ENCODE data around the gene SH3RF3. TPM values are rescaled to one million over a fixed set of nuclear protein-coding genes. Genes with fewer than 3 reads are reported as not detected.

The SH3RF3 gene
- total and polyA plus RNA-seq, 10 of the 15 experiments (the other 5 are each of a cell fraction or from before 2014, with no cell fraction given), result 0.08 to 8.8 (median 2.3) TPM

DNA sequence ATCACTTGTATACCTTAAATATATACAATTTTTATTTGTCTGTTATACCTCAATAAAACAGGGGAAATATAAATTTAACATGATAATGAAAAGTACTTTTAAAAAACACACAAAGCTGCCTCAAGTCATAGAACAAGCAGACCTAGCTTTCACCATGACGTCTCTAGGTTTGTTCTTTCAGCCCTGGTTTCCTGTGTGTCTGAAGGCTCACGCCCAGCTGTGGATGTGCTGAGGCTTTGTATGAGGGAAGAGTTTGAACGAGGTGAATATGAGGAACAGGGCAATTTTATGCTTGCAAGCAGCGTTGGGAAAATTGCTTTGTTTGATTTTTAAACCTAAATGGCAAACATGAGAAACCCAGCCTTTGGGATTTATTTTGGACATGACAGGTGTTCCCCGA is 15.3 kb downstream of the SH3RF3 start:
- Histone ChIP-seq H3K4me1 (ENCODE audit: control insufficient read depth, insufficient read depth, low read length) (peaks cover 34% of the 10 kb centered on the region), H3K4me3 (no peak overlapping the region), H4K20me1 (ENCODE audit: control insufficient read depth, insufficient read depth) (no peaks in the 10 kb centered on the region), H2AFZ (ENCODE audit: control insufficient read depth, low read depth, low read length) (no peak overlapping the region), H3K9me3 (replicated peaks; ENCODE audit: control insufficient read depth, insufficient read depth, low read length) (no peaks in the 10 kb centered on the region), H3K79me2 (ENCODE audit: control insufficient read depth, insufficient read depth, low read length) (peaks cover 3% of the 10 kb centered on the region), H3K4me2 (ENCODE audit: control insufficient read depth, insufficient read depth) (peak overlapping the region; percentile 61; the same call in 1 of the 2 replicates), H3K27ac (ENCODE audit: control insufficient read depth, insufficient read depth) (no peak overlapping the region), H3K36me3 (ENCODE audit: control insufficient read depth in 2 of 2, insufficient read depth in 2 of 2, low read length in 1 of 2) (peaks cover 0 to 1% of the 10 kb centered on the region in 2 experiments; a peak in 1 of 4 replicates), H3K9ac (ENCODE audit: control insufficient read depth, insufficient read depth, low read length) (no peak overlapping the region), H3K27me3 (replicated peaks in 1 of 2; ENCODE audit: control insufficient read depth in 2 of 2, insufficient read depth in 2 of 2, low read length in 1 of 2) (peaks cover 0 to 3% of the 10 kb centered on the region in 2 experiments; a peak in 2 of 4 replicates)
- ATAC-seq (peak; percentile 72), FAIRE-seq (peak; percentile 78), DNase-seq (ENCODE audit: low read depth, low spot score) (no peak)
- CTCF ChIA-PET, result interaction anchor here (0.5 to 1.6 kb wide), 7 partner anchors 10 to 366 kb away, joined by 3 to 5 read pairs (median 3); no protein-coding TSS in a partner anchor
- SMC1A ChIA-PET (ENCODE audit: uncharacterized antibody, unreplicated experiment), result interaction anchor here (0.9 to 2.4 kb wide), 4 partner anchors 9 to 366 kb away, joined by 3 to 12 read pairs (median 4); no protein-coding TSS in a partner anchor
- in situ Hi-C loops (cut with MboI), result no loop called here
- RAD21 ChIA-PET (ENCODE audit: unreplicated experiment), result interaction anchor here (1.1 to 1.8 kb wide), 2 partner anchors 73 to 370 kb away, joined by 4 to 5 read pairs; no protein-coding TSS in a partner anchor
- TF ChIP-seq BCL11A (IDR thresholded peaks at IDR 0.05; ENCODE audit: low read depth, low read length), result no peak
- TF ChIP-seq SPI1 (IDR thresholded peaks at IDR 0.05; ENCODE audit: borderline replicate concordance, insufficient read depth, low read depth, low read length), result peak; percentile 32; the same call in 1 of the 2 replicates
- intact Hi-C loops (cut with micrococcal nuclease; ENCODE audit: unreplicated experiment), result loop anchor here (10.0 kb wide), 1 partner anchor 461 kb away; no protein-coding TSS in a partner anchor
- no TSS peak for BruUV-seq (replicated peaks)
- WGBS (ENCODE audit: insufficient coverage, insufficient replicate concordance, low lambda C conversion rate, missing lambda C conversion rate), result 20% methylated on average over 5 of the region's 5 CpGs
- POLR2A ChIA-PET, result interaction anchor here (1.0 kb wide), 1 partner anchor 69 kb away, joined by 3 read pairs; no protein-coding TSS in a partner anchor

DNA sequence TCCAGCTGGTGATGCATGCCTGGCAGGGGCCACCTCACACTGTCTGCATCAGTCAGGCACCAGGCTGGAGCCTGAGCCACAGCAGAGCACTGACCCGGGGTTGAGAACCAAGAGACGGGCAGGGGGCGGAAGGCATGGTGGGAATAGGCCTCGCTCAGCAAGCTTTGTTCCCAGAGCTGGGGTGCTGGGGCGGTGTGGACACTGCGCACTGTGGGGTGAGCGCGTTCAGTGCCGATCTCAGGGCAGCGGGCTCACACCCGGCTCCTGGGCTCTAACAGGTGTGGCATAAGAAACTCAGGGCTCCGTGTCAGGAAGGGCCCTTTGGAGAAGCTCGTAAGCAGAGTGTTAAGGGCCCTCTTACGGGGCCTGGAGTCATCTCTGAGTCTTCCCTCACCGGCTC is 15.7 kb downstream of the SH3RF3 start:
- ChIA-PET RAD21 (ENCODE audit: unreplicated experiment) (interaction anchor here (1.1 to 1.8 kb wide), 2 partner anchors 73 to 369 kb away, joined by 4 to 5 read pairs; no protein-coding TSS in a partner anchor), CTCF (interaction anchor here (0.5 to 1.6 kb wide), 5 partner anchors 11 to 219 kb away, joined by 3 to 5 read pairs (median 3); no protein-coding TSS in a partner anchor), SMC1A (ENCODE audit: uncharacterized antibody, unreplicated experiment) (interaction anchor here (0.6 to 2.4 kb wide), 5 partner anchors 9 to 365 kb away, joined by 3 to 12 read pairs (median 4); no protein-coding TSS in a partner anchor), POLR2A (interaction anchor here (0.6 to 1.0 kb wide), 2 partner anchors 61 to 69 kb away, joined by 3 to 4 read pairs; no protein-coding TSS in a partner anchor)
- H4K20me1 ChIP-seq (ENCODE audit: control insufficient read depth, insufficient read depth), result no peaks in the 10 kb centered on the region
- peaks cover 34% of the 10 kb centered on the region for H3K4me1 ChIP-seq (ENCODE audit: control insufficient read depth, insufficient read depth, low read length)
- BruUV-seq (replicated peaks), result no TSS peak
- no peaks in the 10 kb centered on the region for H3K9me3 ChIP-seq (replicated peaks; ENCODE audit: control insufficient read depth, insufficient read depth, low read length)
- H3K27me3 ChIP-seq (replicated peaks in 1 of 2; ENCODE audit: control insufficient read depth in 2 of 2, insufficient read depth in 2 of 2, low read length in 1 of 2), result peaks cover 0 to 3% of the 10 kb centered on the region in 2 experiments; a peak in 2 of 4 replicates
- H3K27ac ChIP-seq (ENCODE audit: control insufficient read depth, insufficient read depth), result no peak overlapping the region
- DNase-seq (ENCODE audit: low read depth, low spot score) (no peak), FAIRE-seq (no peak), ATAC-seq (peak; percentile 6; the same call in 1 of the 3 replicates)
- H3K79me2 ChIP-seq (ENCODE audit: control insufficient read depth, insufficient read depth, low read length), result peaks cover 3% of the 10 kb centered on the region
- H3K9ac ChIP-seq (ENCODE audit: control insufficient read depth, insufficient read depth, low read length), result no peak overlapping the region
- TF ChIP-seq NRF1 (conservative IDR thresholded peaks at IDR 0.05; ENCODE audit: low read depth, low read length), result no peak
- no peak for TF ChIP-seq MEF2B (IDR thresholded peaks at IDR 0.05; ENCODE audit: partially characterized antibody, poor library complexity, severe bottlenecking)
- TF ChIP-seq CBX5 (IDR thresholded peaks at IDR 0.05; ENCODE audit: low read depth), result no peak
- TF ChIP-seq, protein P1, sequence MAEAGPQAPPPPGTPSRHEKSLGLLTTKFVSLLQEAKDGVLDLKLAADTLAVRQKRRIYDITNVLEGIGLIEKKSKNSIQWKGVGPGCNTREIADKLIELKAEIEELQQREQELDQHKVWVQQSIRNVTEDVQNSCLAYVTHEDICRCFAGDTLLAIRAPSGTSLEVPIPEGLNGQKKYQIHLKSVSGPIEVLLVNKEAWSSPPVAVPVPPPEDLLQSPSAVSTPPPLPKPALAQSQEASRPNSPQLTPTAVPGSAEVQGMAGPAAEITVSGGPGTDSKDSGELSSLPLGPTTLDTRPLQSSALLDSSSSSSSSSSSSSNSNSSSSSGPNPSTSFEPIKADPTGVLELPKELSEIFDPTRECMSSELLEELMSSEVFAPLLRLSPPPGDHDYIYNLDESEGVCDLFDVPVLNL (IDR thresholded peaks at IDR 0.05; ENCODE audit: low read depth, low read length), result no peak
- TF ChIP-seq MYB (IDR thresholded peaks at IDR 0.05; ENCODE audit: borderline replicate concordance, low read depth, low read length), result no peak
- TF ChIP-seq WRNIP1 (IDR thresholded peaks at IDR 0.05; ENCODE audit: borderline replicate concordance, low read depth, low read length), result no peak
- TF ChIP-seq, protein P2, sequence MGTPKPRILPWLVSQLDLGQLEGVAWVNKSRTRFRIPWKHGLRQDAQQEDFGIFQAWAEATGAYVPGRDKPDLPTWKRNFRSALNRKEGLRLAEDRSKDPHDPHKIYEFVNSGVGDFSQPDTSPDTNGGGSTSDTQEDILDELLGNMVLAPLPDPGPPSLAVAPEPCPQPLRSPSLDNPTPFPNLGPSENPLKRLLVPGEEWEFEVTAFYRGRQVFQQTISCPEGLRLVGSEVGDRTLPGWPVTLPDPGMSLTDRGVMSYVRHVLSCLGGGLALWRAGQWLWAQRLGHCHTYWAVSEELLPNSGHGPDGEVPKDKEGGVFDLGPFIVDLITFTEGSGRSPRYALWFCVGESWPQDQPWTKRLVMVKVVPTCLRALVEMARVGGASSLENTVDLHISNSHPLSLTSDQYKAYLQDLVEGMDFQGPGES (IDR thresholded peaks at IDR 0.05), result no peak
- WGBS (ENCODE audit: insufficient coverage, insufficient replicate concordance, low lambda C conversion rate, missing lambda C conversion rate), result 96% methylated on average over 15 of the region's 15 CpGs
- intact Hi-C loops (cut with micrococcal nuclease; ENCODE audit: unreplicated experiment), result loop anchor here (10.0 kb wide), 1 partner anchor 460 kb away; no protein-coding TSS in a partner anchor
- in situ Hi-C loops (cut with MboI), result no loop called here
- H3K4me2 ChIP-seq (ENCODE audit: control insufficient read depth, insufficient read depth), result peak overlapping the region; percentile 61; the same call in 1 of the 2 replicates
- peaks cover 0 to 1% of the 10 kb centered on the region in 2 experiments; a peak in 1 of 4 replicates for H3K36me3 ChIP-seq (ENCODE audit: control insufficient read depth in 2 of 2, insufficient read depth in 2 of 2, low read length in 1 of 2)
- H2AFZ ChIP-seq (ENCODE audit: control insufficient read depth, low read depth, low read length), result no peak overlapping the region
- H3K4me3 ChIP-seq, result no peak overlapping the region

All from GM12878 (cell line).